Right ventricle myocardium inferior (tissue), 1 donor: Measurements from ENCODE around the gene SEZ6L2. TPM values are rescaled to one million over a fixed set of nuclear protein-coding genes. Genes with fewer than 3 reads are reported as not detected.
"Not testable (repeated sequence)": the region's sequence is repeated elsewhere in the genome, so short reads cannot be mapped to it uniquely, and the experiment has no call there.

Experiments used
- ATAC-seq: fragments of 200-7000 bp; cut with Tn5 transposase; one replicate; pipeline ENCODE4 v1.9.1; 2020; ENCODE audit warnings: mild to moderate bottlenecking, moderate library complexity
- DNase-seq: peaks from one replicate; pipeline ENCODE4 v3.0.0; 2021; ENCODE audit errors: missing footprints
- intact Hi-C: fragments of 100-400 bp; cut with DNase I; formaldehyde crosslinking; loops from one replicate; pipeline ENCODE4 v1.11.0; 2022
- total RNA-seq: library from RNA; stranded (reverse); fragmentation: NEBNext Ultra II Directional; extraction: Animal tissue kit (Norgen Biotek cat#: 25700); gene quantifications from one replicate; pipeline ENCODE4 v1.2.1, GENCODE V29; 2021
- donor health status: DM: no; HTN: yes; CAD: no; lungs with severe emphysema.

The SEZ6L2 gene
- total RNA-seq, 1 donor from 2014 or later, result 0.43 TPM

GRCh38 chr16:29912087-29912486, 12.7 kb upstream of the SEZ6L2 start:
- intact Hi-C loops, result no loop called here
- DNase-seq (no peak), ATAC-seq (no peak)

GRCh38 chr16:29911676-29912010, 12.3 kb upstream of the SEZ6L2 start:
- intact Hi-C loops, result no loop called here
- no peak for DNase-seq
- no peak for ATAC-seq

DNA sequence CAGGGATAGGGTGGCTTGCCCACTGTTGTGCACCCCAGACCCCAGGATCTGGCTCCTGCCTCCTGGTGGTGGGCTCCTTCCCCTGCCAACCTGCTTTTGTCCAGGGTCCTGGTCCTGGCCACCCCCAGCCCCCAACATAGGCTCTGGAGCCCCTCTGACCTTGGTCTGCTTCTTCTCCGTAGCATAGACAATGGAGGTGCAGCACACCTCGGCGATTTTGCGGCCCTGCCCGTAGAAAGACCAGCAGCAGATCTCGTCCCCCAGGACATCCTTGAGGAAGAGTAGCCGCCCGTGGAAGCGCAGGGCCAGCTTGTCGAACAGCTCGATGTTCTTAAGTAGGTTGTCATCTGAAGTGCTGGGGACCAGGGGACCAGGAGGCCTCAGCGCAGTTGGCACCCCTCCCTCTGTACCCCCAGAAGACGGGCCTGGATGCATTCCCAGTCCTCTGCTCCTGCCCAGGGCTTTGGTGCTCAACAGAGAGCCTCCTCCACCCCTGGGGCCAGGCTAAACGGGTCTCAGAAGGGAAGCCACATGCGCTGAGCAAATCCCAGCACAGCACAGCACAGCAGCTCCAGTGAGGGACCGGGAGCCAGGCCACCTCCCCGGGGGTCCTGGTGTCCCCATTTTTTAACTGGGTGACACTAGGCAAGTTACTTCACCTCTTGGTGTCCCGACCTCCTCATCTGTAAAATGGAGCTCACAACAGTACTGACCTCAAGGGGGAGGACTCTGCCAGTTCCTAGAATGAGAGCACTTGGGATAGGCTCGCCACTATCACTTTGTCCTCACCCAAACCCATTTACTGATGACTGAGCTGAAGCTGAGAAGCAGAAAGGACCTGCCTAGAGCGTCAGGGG, 11.7 kb upstream of the SEZ6L2 start:
- DNase-seq (no peak), ATAC-seq (no peak)
- intact Hi-C loops, result no loop called here

GRCh38 chr16:29909851-29910250, 10.5 kb upstream of the SEZ6L2 start:
- DNase-seq, intact Hi-C loops, ATAC-seq: not testable (repeated sequence)

GRCh38 chr16:29909391-29909790, 10.0 kb upstream of the SEZ6L2 start:
- intact Hi-C loops, result no loop called here
- ATAC-seq (no peak), DNase-seq (no peak)

- no peak for DNase-seq
- ATAC-seq, result no peak
- intact Hi-C loops, result no loop called here
Measured at GRCh38 chr16:29908719-29909220, 9.4 kb upstream of the SEZ6L2 start.

GRCh38 chr16:29907973-29908372, 8.6 kb upstream of the SEZ6L2 start:
- intact Hi-C loops, result no loop called here
- DNase-seq, result no peak
- no peak for ATAC-seq

- ATAC-seq, result peak; percentile 8
Measured at GRCh38 chr16:29906520-29907244, 7.3 kb upstream of the SEZ6L2 start.

DNA sequence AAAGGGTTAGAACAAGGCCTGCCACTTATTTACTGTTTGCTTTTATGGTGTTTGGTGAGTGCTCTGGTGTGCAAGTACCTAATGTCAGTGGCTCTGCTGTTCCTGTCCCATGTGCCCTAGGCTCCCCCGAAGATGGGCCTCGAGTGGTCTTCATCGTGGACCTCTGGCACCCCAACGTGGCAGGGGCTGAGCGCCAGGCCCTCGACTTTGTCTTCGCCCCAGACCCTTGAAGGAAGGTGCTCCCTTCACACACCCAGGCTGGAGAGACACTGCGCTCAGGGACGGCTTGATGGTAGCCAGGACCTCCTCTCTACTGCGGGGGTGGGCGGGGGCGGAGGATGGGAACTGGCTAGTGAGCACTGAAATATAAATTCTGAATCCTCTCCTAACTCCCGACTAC, 6.3 kb upstream of the SEZ6L2 start:
- ATAC-seq, result no peak
- DNase-seq, result no peak
- intact Hi-C loops, result no loop called here

More at GRCh38 chr16:29906520-29907244, 7.3 kb upstream of the SEZ6L2 start:
- no peak for DNase-seq
- intact Hi-C loops, result no loop called here

DNA sequence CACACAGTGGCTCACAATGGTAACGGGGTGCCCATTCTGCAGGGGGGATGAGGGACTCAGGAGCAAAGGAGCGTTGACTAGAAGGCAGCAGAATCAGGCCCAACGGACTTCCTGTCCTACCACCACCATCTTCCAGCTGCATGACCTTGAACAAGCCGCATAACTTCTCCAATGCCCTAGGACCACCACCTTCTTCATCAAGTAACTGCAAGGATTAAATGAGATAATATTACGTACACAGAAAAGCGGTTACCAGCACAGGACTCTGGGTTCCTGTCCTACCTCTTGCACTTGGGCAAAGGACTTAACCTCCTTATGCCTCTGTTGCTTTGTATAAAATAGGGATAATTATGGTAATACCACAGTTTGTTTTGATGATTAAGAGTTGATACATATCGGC, 5.6 kb upstream of the SEZ6L2 start:
- intact Hi-C loops, result no loop called here
- no peak for DNase-seq

DNA sequence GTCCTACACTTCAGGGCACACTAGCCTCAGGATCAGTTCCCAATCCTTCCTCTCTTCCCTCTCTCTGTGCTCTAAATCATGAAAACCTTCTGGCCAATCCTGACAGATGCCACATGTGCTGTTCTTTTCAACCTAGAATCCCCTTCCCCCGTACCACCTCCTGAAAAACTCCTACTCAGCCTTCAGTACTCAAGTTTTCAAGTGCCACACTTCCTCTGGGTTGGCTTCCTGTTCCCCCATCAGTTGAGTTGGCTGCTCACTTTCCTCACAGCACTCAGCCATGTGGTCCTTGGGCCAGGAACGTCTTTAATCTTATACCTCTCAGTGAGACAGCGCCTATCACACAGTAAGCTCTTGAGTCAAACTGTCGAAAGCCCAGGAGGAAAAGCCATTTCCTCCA, 4.2 kb upstream of the SEZ6L2 start:
- intact Hi-C loops, result no loop called here
- no peak for ATAC-seq

More for the DNA sequence above, 5.6 kb upstream of the SEZ6L2 start:
- ATAC-seq, result no peak

DNA sequence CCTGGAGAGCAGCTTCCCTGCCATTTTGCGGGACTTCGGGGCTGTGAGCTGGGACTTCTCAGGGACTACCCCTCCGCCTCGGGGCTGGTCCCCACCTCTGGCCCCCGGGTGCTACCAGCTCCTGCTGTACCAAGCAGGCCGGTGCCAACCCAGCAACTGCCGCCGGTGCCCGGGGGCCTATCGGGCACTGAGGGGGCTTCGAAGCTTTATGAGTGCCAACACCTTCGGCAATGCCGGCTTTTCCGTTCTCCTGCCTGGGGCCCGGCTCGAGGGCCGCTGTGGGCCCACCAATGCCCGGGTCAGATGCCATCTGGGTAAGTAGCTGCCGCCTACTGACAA, 2.2 kb upstream of the SEZ6L2 start:
- DNase-seq, result no peak
- intact Hi-C loops, result no loop called here
- no peak for ATAC-seq

More for the DNA sequence above, 4.2 kb upstream of the SEZ6L2 start:
- DNase-seq, result no peak

- DNase-seq (no peak), ATAC-seq (no peak)
- intact Hi-C loops, result no loop called here
Measured at GRCh38 chr16:29900888-29901606, 1.7 kb upstream of the SEZ6L2 start.

GRCh38 chr16:29900102-29900887, 945 bp upstream of the SEZ6L2 start, which contains the start of gene ASPHD1:
Gene ASPHD1 (plus strand): TSS chr16:29900488. CDS start chr16:29900972, 484 bp downstream.
- intact Hi-C loops, result no loop called here
- DNase-seq (peak; percentile 85), ATAC-seq (peak; percentile 81)

DNA sequence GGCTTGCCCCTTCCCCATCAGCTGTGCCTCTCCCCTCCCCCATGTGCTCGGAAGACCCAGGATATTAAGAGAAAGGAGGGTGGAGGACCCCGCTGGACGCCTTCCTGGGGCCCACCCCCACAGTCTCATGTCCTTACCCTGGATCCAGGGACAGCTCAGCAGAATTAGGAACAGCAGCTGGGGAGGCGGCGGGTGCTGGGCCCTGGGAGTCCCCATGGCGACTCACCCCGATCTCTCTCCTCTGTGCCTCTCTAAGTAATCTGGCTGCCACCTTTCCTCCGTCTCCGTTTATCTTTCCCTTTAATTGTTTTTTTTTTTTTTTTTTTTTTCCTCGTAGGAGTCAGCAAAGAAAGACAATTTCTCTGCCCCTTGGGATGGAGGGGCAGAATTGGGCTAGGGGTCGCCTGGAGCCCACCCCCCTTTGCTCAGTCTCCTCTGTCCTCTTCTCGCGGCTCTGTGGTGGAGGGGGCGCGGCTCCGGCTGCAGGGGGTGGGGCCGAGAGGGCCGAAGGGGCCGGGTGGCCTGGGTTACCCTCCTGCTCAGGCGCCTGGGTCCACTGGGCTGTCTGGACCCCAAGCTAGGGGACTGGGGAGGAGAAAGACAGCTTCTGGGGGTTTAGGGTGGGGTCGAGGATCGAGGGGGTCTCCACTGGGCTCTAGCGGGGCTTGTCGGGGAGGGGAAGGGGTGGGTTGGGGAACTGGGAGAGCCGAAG, 390 bp downstream of the SEZ6L2 start:
- ATAC-seq, result no peak
- DNase-seq, result no peak
- intact Hi-C loops, result no loop called here

GRCh38 chr16:29898135-29898803, 1.1 kb downstream of the SEZ6L2 start:
- DNase-seq (no peak), ATAC-seq (no peak)
- intact Hi-C loops, result no loop called here

DNA sequence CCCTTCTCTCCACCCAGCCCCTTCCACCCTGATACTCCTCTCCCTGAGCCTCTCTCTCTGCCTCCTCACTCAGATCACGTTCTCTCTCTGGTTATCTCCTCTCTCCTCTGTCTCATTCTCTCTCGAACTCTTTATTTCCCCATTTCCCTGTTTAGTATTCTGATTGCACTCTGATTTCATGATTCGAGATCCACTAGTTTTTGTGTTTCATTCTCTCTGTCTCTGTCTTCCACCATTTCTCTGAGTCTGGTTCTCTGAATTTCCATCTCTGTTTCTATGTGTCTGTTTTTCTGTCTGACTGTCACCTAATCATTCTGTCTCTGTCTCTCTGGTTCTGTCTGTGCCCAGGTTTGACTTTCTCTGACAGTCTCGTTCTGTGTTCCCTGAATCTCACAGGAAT, 2.0 kb downstream of the SEZ6L2 start:
- no peak for DNase-seq
- no peak for ATAC-seq
- intact Hi-C loops, result no loop called here

DNA sequence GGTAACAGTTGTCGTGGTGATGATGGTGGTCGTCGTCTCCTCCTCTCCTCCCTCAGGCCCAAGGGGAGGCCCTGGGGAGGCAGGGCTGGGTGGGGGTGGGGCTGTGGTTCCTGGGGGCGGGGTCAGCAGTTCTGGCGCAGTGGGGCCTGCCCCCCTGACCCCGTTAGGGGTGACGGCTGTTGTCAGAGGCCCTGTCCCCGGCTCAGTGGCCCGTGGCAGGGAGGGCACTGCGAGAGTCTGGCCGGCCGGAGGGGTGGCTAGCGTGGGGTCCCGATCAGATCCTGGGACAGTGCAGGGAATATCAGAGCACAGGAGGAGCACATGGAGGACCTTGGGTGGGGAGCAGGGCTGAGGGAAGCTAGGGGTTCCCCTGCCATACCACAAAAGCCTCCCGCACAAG, 2.5 kb downstream of the SEZ6L2 start:
- DNase-seq (no peak), ATAC-seq (no peak)
- intact Hi-C loops, result no loop called here
